ENCODE results near the gene DENND1B. TPM values are rescaled to one million over a fixed set of nuclear protein-coding genes. Genes with fewer than 3 reads are reported as not detected.

Gene DENND1B
- polyA plus RNA-seq, 1 donor (not counting 4 experiments of a cell fraction or from before 2014, with no cell fraction given) = 7.6 TPM

DNA sequence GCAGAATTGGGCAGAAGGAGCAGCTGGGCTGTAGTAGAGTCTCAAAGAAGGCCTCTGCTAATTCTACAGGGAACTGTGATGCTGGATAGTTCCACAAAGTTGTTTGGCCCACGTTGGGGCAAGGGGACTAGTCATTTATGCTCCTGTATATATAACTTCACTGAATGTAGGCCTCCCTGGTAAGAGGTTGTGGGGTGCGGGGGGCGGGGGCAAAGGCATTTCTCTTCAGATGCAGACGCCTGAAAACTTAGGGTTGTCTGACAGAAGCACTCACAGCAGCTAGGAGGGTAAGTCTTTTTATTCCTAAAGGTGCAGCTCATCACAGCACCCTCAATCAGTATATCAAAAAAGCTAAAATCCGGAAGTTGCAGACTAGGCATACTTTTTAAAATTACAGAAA lies 38.5 kb upstream of the DENND1B start:
- Histone ChIP-seq H3K4me2 (ENCODE audit: control insufficient read depth, extremely low read depth, insufficient read depth, low read depth, low read length) (no peak overlapping the region), H3K27ac (ENCODE audit: control insufficient read depth, insufficient read depth, low read length) (no peak overlapping the region), H3K9me3 (ENCODE audit: control insufficient read depth, low read depth, low read length) (no peaks in the 10 kb centered on the region), H3K9ac (ENCODE audit: control insufficient read depth, extremely low read depth, insufficient read depth, low read length) (no peak overlapping the region), H3K4me1 (ENCODE audit: control insufficient read depth, extremely low read depth, insufficient read depth, low read length) (no peaks in the 10 kb centered on the region), H2AFZ (ENCODE audit: control insufficient read depth, low read length) (no peak overlapping the region), H3K27me3 (ENCODE audit: control insufficient read depth, extremely low read depth, insufficient read depth, low read length) (no peaks in the 10 kb centered on the region), H3K9me1 (ENCODE audit: control insufficient read depth, extremely low read depth, insufficient read depth, low read length) (no peaks in the 10 kb centered on the region), H3K79me2 (ENCODE audit: control insufficient read depth, insufficient read depth, low read length) (no peaks in the 10 kb centered on the region), H3K4me3 (ENCODE audit: control insufficient read depth in 2 of 3, extremely low read depth in 1 of 3, insufficient read depth in 2 of 3, low read depth in 1 of 3, low read length in 3 of 3) (no peak overlapping the region), H3K36me3 (ENCODE audit: control insufficient read depth in 2 of 2, extremely low read depth in 1 of 2, insufficient read depth in 2 of 2, low read length in 2 of 2) (no peaks in the 10 kb centered on the region), H4K20me1 (ENCODE audit: control insufficient read depth, extremely low read depth, insufficient read depth, low read length) (no peaks in the 10 kb centered on the region)
- FAIRE-seq (no peak), DNase-seq (ENCODE audit: low read depth, low spot score) (no peak)
- no peak for TF ChIP-seq CTCF (optimal IDR thresholded peaks at IDR 0.05 in 1 of 3, IDR thresholded peaks at IDR 0.05 in 1 of 3, conservative IDR thresholded peaks at IDR 0.05 in 1 of 3; ENCODE audit: extremely low read depth in 1 of 3, insufficient read depth in 2 of 3, low read length in 3 of 3)
- no peak for TF ChIP-seq EZH2 (IDR thresholded peaks at IDR 0.05; ENCODE audit: low read length)
- dilution Hi-C loops (cut with MboI; ENCODE audit: extremely low pct_ligation_motif_present, low sequenced_read_pairs) = no loop called here

- no peak for TF ChIP-seq EZH2 (IDR thresholded peaks at IDR 0.05; ENCODE audit: low read length)
- no peak for TF ChIP-seq CTCF (optimal IDR thresholded peaks at IDR 0.05 in 1 of 3, IDR thresholded peaks at IDR 0.05 in 1 of 3, conservative IDR thresholded peaks at IDR 0.05 in 1 of 3; ENCODE audit: extremely low read depth in 1 of 3, insufficient read depth in 2 of 3, low read length in 3 of 3)
- Histone ChIP-seq H3K79me2 (ENCODE audit: control insufficient read depth, insufficient read depth, low read length) (no peaks in the 10 kb centered on the region), H3K27me3 (ENCODE audit: control insufficient read depth, extremely low read depth, insufficient read depth, low read length) (no peaks in the 10 kb centered on the region), H3K9me3 (ENCODE audit: control insufficient read depth, low read depth, low read length) (no peaks in the 10 kb centered on the region), H4K20me1 (ENCODE audit: control insufficient read depth, extremely low read depth, insufficient read depth, low read length) (no peaks in the 10 kb centered on the region), H3K27ac (ENCODE audit: control insufficient read depth, insufficient read depth, low read length) (no peak overlapping the region), H3K4me2 (ENCODE audit: control insufficient read depth, extremely low read depth, insufficient read depth, low read depth, low read length) (no peak overlapping the region), H3K36me3 (ENCODE audit: control insufficient read depth in 2 of 2, extremely low read depth in 1 of 2, insufficient read depth in 2 of 2, low read length in 2 of 2) (no peaks in the 10 kb centered on the region), H3K9me1 (ENCODE audit: control insufficient read depth, extremely low read depth, insufficient read depth, low read length) (no peaks in the 10 kb centered on the region), H3K4me3 (ENCODE audit: control insufficient read depth in 2 of 3, extremely low read depth in 1 of 3, insufficient read depth in 2 of 3, low read depth in 1 of 3, low read length in 3 of 3) (no peak overlapping the region), H3K9ac (ENCODE audit: control insufficient read depth, extremely low read depth, insufficient read depth, low read length) (no peak overlapping the region), H3K4me1 (ENCODE audit: control insufficient read depth, extremely low read depth, insufficient read depth, low read length) (no peaks in the 10 kb centered on the region), H2AFZ (ENCODE audit: control insufficient read depth, low read length) (no peak overlapping the region)
- DNase-seq (ENCODE audit: low read depth, low spot score) (no peak), FAIRE-seq (no peak)
- dilution Hi-C loops (cut with MboI; ENCODE audit: extremely low pct_ligation_motif_present, low sequenced_read_pairs) = no loop called here
These were observed 36.5 kb upstream of the DENND1B start for GRCh38 chr1:197811769-197812168.
